GM12878 (cell line): ENCODE data around the gene ETV3L. TPM values are rescaled to one million over a fixed set of nuclear protein-coding genes. Genes with fewer than 3 reads are reported as not detected.

Source experiments
- ATAC-seq: fragments of 200-7000 bp; cut with Tn5 transposase; 3 replicates; pipeline ENCODE4 v1.9.1; 2020; ENCODE audit warnings: mild to moderate bottlenecking, moderate library complexity
- Bru-seq: library from RNA; stranded (reverse); fragments of 400-500 nt; gene quantifications from one replicate; lab custom pipeline; 2021; lab: Mats Ljungman, UMichigan
- BruChase-seq, 2 experiments: library from RNA; stranded (reverse); fragments of 400-500 nt; gene quantifications; one replicate each; lab custom pipeline; 2021; lab: Mats Ljungman, UMichigan
- BruUV-seq: library from RNA; stranded (reverse); fragments of 400-500 nt; replicated peaks from 2 replicates; lab custom pipeline; 2021; lab: Mats Ljungman, UMichigan
- CTCF ChIA-PET: fragments of 300-600 bp; sonication (Branson Sonifier 250); formaldehyde crosslinking; extraction: SDS; loops from one replicate; lab custom pipeline; 2021; ENCODE audit warnings: inconsistent platforms; lab: Yijun Ruan, JAX
- POLR2A ChIA-PET: fragments of 350-600 bp; formaldehyde crosslinking; extraction: SDS; loops from one replicate; lab custom pipeline; 2021; ENCODE audit warnings: inconsistent platforms; lab: Charles Lee
- RAD21 ChIA-PET: fragments of 300-600 bp; sonication (Branson Sonifier 250); formaldehyde crosslinking; loops from one replicate; lab custom pipeline; 2023; ENCODE audit warnings: antibody characterized with exemption; ENCODE audit not compliant: unreplicated experiment; lab: Charles Lee
- SMC1A ChIA-PET: fragments of 300-600 bp; sonication (Branson Sonifier 250); formaldehyde crosslinking; loops from one replicate; lab custom pipeline; 2023; ENCODE audit not compliant: unreplicated experiment, uncharacterized antibody; lab: Charles Lee
- DNase-seq: peaks from one replicate; pipeline ENCODE4 v3.0.0-alpha.2; 2011; ENCODE audit warnings: low read depth, low spot score
- FAIRE-seq: peaks from 3 replicates; lab custom pipeline; 2011; peaks lifted over from hg19 to GRCh38; lab: Jason Lieb, UNC
- H2AFZ ChIP-seq: 2 replicates; pipeline ENCODE4 v1.6.0; 2011; ENCODE audit warnings: low read depth, low read length, control low read depth; ENCODE audit not compliant: control insufficient read depth
- H3K27ac ChIP-seq: 2 replicates; pipeline ENCODE4 v1.5.1; 2011; ENCODE audit warnings: control low read depth; ENCODE audit not compliant: control insufficient read depth, insufficient read depth
- H3K27me3 ChIP-seq, 2 experiments: replicated peaks in 1 of 2; 2 replicates each; pipeline versions ENCODE4 v1.6.0 to v1.6.1; 2011; ENCODE audit warnings: low read length in 1 of 2; ENCODE audit not compliant: control insufficient read depth in 2 of 2, insufficient read depth in 2 of 2
- H3K36me3 ChIP-seq, 2 experiments: 2 replicates each; pipeline ENCODE4 v1.5.1; 2011; ENCODE audit warnings: low read length in 1 of 2; ENCODE audit not compliant: control insufficient read depth in 2 of 2, insufficient read depth in 2 of 2
- H3K4me1 ChIP-seq: 2 replicates; pipeline ENCODE4 v1.6.1; 2011; ENCODE audit warnings: mild to moderate bottlenecking, low read length, moderate library complexity, mixed read lengths; ENCODE audit not compliant: control insufficient read depth, insufficient read depth
- H3K4me2 ChIP-seq: 2 replicates; pipeline ENCODE4 v1.6.0; 2011; ENCODE audit warnings: control low read depth; ENCODE audit not compliant: control insufficient read depth, insufficient read depth
- H3K4me3 ChIP-seq: fragments of 200-600 bp; sonication (generic); 2 replicates; pipeline ENCODE4 v1.5.1; 2016
- H3K79me2 ChIP-seq: 2 replicates; pipeline ENCODE4 v1.6.0; 2011; ENCODE audit warnings: low read length; ENCODE audit not compliant: control insufficient read depth, insufficient read depth
- H3K9ac ChIP-seq: 2 replicates; pipeline ENCODE4 v1.8.0; 2011; ENCODE audit warnings: low read length, control low read depth, mixed read lengths; ENCODE audit not compliant: control insufficient read depth, insufficient read depth
- H3K9me3 ChIP-seq: replicated peaks from 3 replicates; pipeline ENCODE4 v1.5.1; 2011; ENCODE audit warnings: mild to moderate bottlenecking, low read length; ENCODE audit not compliant: control insufficient read depth, insufficient read depth
- H4K20me1 ChIP-seq: 2 replicates; pipeline ENCODE4 v1.6.0; 2011; ENCODE audit not compliant: control insufficient read depth, insufficient read depth
- BRCA1 ChIP-seq: IDR thresholded peaks from 2 replicates; pipeline ENCODE4 v1.6.1; 2011; ENCODE audit warnings: low read depth, low read length, improper control_type of control experiment
- EP300 ChIP-seq, 2 experiments: fragments of 150-350 bp in 1 of 2; IDR thresholded peaks; 2 replicates each; pipeline ENCODE4 v1.6.1; 2011 to 2012; ENCODE audit warnings: low read depth in 2 of 2, low read length in 2 of 2, borderline replicate concordance in 1 of 2, improper control_type of control experiment in 1 of 2, inconsistent platforms in 1 of 2; ENCODE audit not compliant: control insufficient read depth in 1 of 2
- HDGF ChIP-seq: fragments of 450-650 bp; IDR thresholded peaks from 2 replicates; pipeline ENCODE4 v1.6.1; 2016; ENCODE audit warnings: antibody characterized with exemption
- POLR2AphosphoS2 ChIP-seq: IDR thresholded peaks from 2 replicates; pipeline ENCODE4 v1.6.1; 2011; ENCODE audit warnings: low read depth, mild to moderate bottlenecking, low read length, improper control_type of control experiment, moderate library complexity
- SMC3 ChIP-seq: IDR thresholded peaks from 2 replicates; pipeline ENCODE4 v1.6.1; 2011; ENCODE audit warnings: low read length, improper control_type of control experiment, borderline replicate concordance
- SRF ChIP-seq, 2 experiments: IDR thresholded peaks; 2 replicates each; pipeline ENCODE4 v1.6.1; 2011; ENCODE audit warnings: low read depth in 2 of 2, low read length in 2 of 2, mild to moderate bottlenecking in 1 of 2, moderate library complexity in 1 of 2
- SUZ12 ChIP-seq: fragments of 200-600 bp; sonication (generic); IDR thresholded peaks from one replicate; pipeline ENCODE4 v1.6.1; 2018; ENCODE audit warnings: antibody characterized with exemption, mild to moderate bottlenecking; ENCODE audit not compliant: unreplicated experiment
- WGBS: methylation state at CpG from one replicate; pipeline ENCODE4 v1.1.6; 2016; ENCODE audit warnings: low lambda C conversion rate; ENCODE audit not compliant: insufficient replicate concordance, insufficient coverage; ENCODE audit errors: missing lambda C conversion rate; 5-methylcytosine and 5-hydroxymethylcytosine counted together
- in situ Hi-C: fragments of 300-500 bp; cut with MboI; formaldehyde crosslinking; loops from 9 replicates; pipeline ENCODE4 v1.14.3; 2018; ENCODE audit warnings: mixed read lengths
- intact Hi-C: fragments of 100-400 bp; cut with micrococcal nuclease; formaldehyde crosslinking; loops from one replicate; pipeline ENCODE4 v1.14.2; 2022; ENCODE audit not compliant: unreplicated experiment
- long read RNA-seq, 2 experiments: library from polyadenylated mRNA; unstranded; transcript quantifications; one replicate each; pipeline ENCODE4 v2.0.0, GENCODE V29; 2019 to 2020
- polyA minus RNA-seq, 3 experiments: library from RNA; depleted of rRNA, polyadenylated mRNA; stranded (reverse); fragments of >200 nt; gene quantifications; 2 replicates each; pipeline ENCODE4 v1.2.3, GENCODE V29; 2011
- polyA plus RNA-seq, 11 experiments: library from polyadenylated mRNA; depleted of rRNA in 4 of 11; unstranded in 6 of 11; stranded (reverse) in 5 of 11; fragments of >200 nt; fragmentation: Nextera tagmentation in 4 of 11; fragmentation: Illumina TruSeq in 1 of 11; extraction: Ambion mirVana in 4 of 11; extraction: Trizol in 1 of 11; gene quantifications; 1 replicate in 1 of 11; 2 replicates in 10 of 11; pipeline versions ENCODE4 v1.2.1 to v1.2.3, GENCODE V29; 2011 to 2016; ENCODE audit warnings: inconsistent platforms in 2 of 11, missing spikeins in 2 of 11, low read depth in 1 of 11
- total RNA-seq, 4 experiments: library from RNA; depleted of rRNA in 3 of 4; stranded (reverse); fragments of >200 nt in 3 of 4; fragmentation: Illumina TruSeq in 1 of 4; extraction: Trizol in 1 of 4; gene quantifications; 2 replicates each; pipeline versions ENCODE4 v1.2.1 to v1.2.3, GENCODE V29; 2013 to 2021
- TF ChIP-seq, protein P1 (sequence below): IDR thresholded peaks from 2 replicates; pipeline ENCODE4 v1.6.1; 2011; ENCODE audit warnings: borderline replicate concordance, low read depth, mild to moderate bottlenecking, moderate library complexity, low read length; ENCODE audit not compliant: insufficient read depth, poor library complexity, severe bottlenecking

ETV3L gene
- 0.25 and 0.39 TPM in 2 replicates for total RNA-seq (2013; cell fraction: nucleolus; rRNA removed)
- 0.28 and 0.33 TPM in 2 replicates for total RNA-seq (2014; rRNA removed)
- total RNA-seq (2014; rRNA removed; fragmentation: Illumina TruSeq; extraction: Trizol): 0.31 and 0.32 TPM in 2 replicates
- total RNA-seq (2021): 0.96 and 1.3 TPM in 2 replicates
- 0.33 TPM for polyA plus RNA-seq (2011; ENCODE audit: low read depth)
- polyA plus RNA-seq (2011; rRNA removed): 0.20 and 0.26 TPM in 2 replicates
- polyA plus RNA-seq (2011; cell fraction: cytosol; rRNA removed): 0.18 and 0.24 TPM in 2 replicates
- 0.15 and 0.18 TPM in 2 replicates for polyA plus RNA-seq (2011; cell fraction: nucleus; rRNA removed)
- 0.60 and 1.1 TPM in 2 replicates for polyA plus RNA-seq (2012)
- polyA plus RNA-seq (2014; fragmentation: Illumina TruSeq; extraction: Trizol): 0.57 and 0.86 TPM in 2 replicates
- under 1 TPM; 0.03 to 0.04 TPM for polyA plus RNA-seq (2014; fragmentation: Nextera tagmentation; extraction: Ambion mirVana)
- 0.69 and 0.88 TPM in 2 replicates for polyA plus RNA-seq (2014; rRNA removed)
- 1 to 10 TPM in 1 of 2 experiments, under 1 TPM in 1; 0.88 to 1.2 TPM for polyA plus RNA-seq (2016; fragmentation: Nextera tagmentation; extraction: Ambion mirVana)
- 0.21 and 0.37 TPM in 2 replicates for polyA minus RNA-seq (2011; rRNA and poly(A)+ RNA removed)
- not detected in 2 replicates for polyA minus RNA-seq (2011; cell fraction: cytosol; rRNA and poly(A)+ RNA removed)
- 0.38 TPM in 1 of 2 replicates, not detected in the other for polyA minus RNA-seq (2011; cell fraction: nucleus; rRNA and poly(A)+ RNA removed)
- Bru-seq, nascent RNA: percentile 36 among the genes with signal in this experiment
- BruChase-seq, experiment 1, labeled RNA remaining after a 6-hour chase: percentile 26 among the genes with signal in this experiment
- percentile 26 among the genes with signal in this experiment for BruChase-seq, experiment 2, labeled RNA remaining after a 2-hour chase
- long read RNA-seq, experiment 1: 0 reads
- long read RNA-seq, experiment 2: 0 reads

DNA sequence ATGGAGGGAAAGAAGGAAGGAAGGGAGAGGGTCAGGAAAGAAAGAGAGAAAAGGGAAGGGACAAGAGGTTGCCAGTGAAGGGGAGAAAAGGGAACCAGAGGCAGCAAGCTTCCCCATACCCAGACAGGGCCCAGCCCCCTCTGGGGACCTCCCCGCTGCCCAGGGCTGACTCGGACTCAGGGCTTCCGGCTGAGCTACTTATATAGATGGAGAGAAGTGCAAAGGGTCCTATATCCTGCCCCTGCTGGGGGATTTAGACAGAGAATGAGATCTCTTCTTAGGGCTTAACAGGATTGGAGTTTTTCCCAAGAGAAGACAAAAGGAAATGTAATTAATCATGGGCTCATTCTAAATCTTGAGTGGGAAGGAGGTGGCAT is at the start of gene ETV3L:
Gene ETV3L, minus strand, starts transcription at position 176 of the 377 bp plus-strand sequence. CDS start 285 bp downstream, outside the sequence.
- FAIRE-seq (no peak), ATAC-seq (peak; percentile 76), DNase-seq (no peak)
- ChIA-PET SMC1A (interaction anchor here (1.1 to 1.9 kb wide), 3 partner anchors 10 to 68 kb away, joined by 3 to 7 read pairs (median 3); no protein-coding TSS in a partner anchor), CTCF (interaction anchor here (1.2 to 6.4 kb wide), 4 partner anchors 10 to 63 kb away, joined by 3 to 41 read pairs (median 11); no protein-coding TSS in a partner anchor), RAD21 (interaction anchor here (0.5 to 2.0 kb wide), 6 partner anchors 9 to 68 kb away, joined by 3 to 9 read pairs (median 3); no protein-coding TSS in a partner anchor), POLR2A (interaction anchor here (0.6 to 1.5 kb wide), 2 partner anchors 11 to 49 kb away, joined by 3 to 4 read pairs; no protein-coding TSS in a partner anchor)
- intact Hi-C loops: no loop called here
- no peak within 1 kb of the TSS for H3K27ac ChIP-seq
- H3K4me2 ChIP-seq: no peak within 1 kb of the TSS
- no TSS peak for BruUV-seq
- H3K9me3 ChIP-seq: no peaks in the 10 kb centered on the region
- H3K36me3 ChIP-seq: no peaks in the 10 kb centered on the region
- H3K79me2 ChIP-seq: no peaks in the 10 kb centered on the region
- no peak for TF ChIP-seq POLR2AphosphoS2
- TF ChIP-seq BRCA1: no peak
- no peak for TF ChIP-seq SMC3
- TF ChIP-seq, protein P1, sequence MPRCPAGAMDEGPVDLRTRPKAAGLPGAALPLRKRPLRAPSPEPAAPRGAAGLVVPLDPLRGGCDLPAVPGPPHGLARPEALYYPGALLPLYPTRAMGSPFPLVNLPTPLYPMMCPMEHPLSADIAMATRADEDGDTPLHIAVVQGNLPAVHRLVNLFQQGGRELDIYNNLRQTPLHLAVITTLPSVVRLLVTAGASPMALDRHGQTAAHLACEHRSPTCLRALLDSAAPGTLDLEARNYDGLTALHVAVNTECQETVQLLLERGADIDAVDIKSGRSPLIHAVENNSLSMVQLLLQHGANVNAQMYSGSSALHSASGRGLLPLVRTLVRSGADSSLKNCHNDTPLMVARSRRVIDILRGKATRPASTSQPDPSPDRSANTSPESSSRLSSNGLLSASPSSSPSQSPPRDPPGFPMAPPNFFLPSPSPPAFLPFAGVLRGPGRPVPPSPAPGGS: no peak
- TF ChIP-seq SRF (IDR thresholded peaks at IDR 0.05; ENCODE audit: low read depth in 2 of 2, low read length in 2 of 2): no peak
- TF ChIP-seq SUZ12: no peak
- no peak for TF ChIP-seq EP300 (IDR thresholded peaks at IDR 0.05; ENCODE audit: borderline replicate concordance in 1 of 2, control insufficient read depth in 1 of 2, low read depth in 2 of 2, low read length in 2 of 2)
- TF ChIP-seq HDGF: no peak
- in situ Hi-C loops: loop anchor here (10.0 kb wide), 1 partner anchor 395 kb away; no protein-coding TSS in a partner anchor
- WGBS: 0% methylated on average over 3 of the region's 3 CpGs
- peaks cover 6% of the 10 kb centered on the region for H3K4me1 ChIP-seq
- no peaks in the 10 kb centered on the region; a peak in 1 of 4 replicates for H3K27me3 ChIP-seq
- no peak within 1 kb of the TSS for H3K9ac ChIP-seq
- H3K4me3 ChIP-seq: no peak within 1 kb of the TSS
- H2AFZ ChIP-seq: peak within 1 kb of the TSS; percentile 39
- no peaks in the 10 kb centered on the region for H4K20me1 ChIP-seq
